ENCODE data around the gene ATP10B. TPM values are rescaled to one million over a fixed set of nuclear protein-coding genes. Genes with fewer than 3 reads are reported as not detected.

Gene ATP10B
- total and polyA plus RNA-seq, 12 donors, result 0.03 to 0.35 (median 0.13) TPM; not detected in 4

DNA sequence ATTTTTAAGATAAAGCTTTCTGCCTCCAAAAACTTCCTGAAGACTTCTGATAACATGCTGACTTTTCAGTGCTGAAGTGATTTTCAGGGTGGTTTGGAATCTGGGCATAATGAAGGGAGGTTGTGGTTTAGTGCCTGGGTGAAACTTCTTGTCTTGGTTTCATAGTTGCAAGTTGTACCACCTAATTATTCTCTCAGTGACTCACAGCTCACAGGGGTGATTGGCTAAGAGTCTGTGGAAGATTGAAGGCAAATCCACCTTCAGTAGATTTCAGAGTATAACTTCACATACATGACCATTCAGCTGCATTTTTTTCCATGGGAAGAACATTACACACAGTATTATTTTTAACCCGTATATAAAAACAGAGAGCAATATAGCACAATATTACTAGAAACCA is 230.5 kb downstream of the ATP10B start:
- DNase-seq, result no peak
- TF ChIP-seq POLR2A (IDR thresholded peaks at IDR 0.05), result no peak
- TF ChIP-seq, protein P1, sequence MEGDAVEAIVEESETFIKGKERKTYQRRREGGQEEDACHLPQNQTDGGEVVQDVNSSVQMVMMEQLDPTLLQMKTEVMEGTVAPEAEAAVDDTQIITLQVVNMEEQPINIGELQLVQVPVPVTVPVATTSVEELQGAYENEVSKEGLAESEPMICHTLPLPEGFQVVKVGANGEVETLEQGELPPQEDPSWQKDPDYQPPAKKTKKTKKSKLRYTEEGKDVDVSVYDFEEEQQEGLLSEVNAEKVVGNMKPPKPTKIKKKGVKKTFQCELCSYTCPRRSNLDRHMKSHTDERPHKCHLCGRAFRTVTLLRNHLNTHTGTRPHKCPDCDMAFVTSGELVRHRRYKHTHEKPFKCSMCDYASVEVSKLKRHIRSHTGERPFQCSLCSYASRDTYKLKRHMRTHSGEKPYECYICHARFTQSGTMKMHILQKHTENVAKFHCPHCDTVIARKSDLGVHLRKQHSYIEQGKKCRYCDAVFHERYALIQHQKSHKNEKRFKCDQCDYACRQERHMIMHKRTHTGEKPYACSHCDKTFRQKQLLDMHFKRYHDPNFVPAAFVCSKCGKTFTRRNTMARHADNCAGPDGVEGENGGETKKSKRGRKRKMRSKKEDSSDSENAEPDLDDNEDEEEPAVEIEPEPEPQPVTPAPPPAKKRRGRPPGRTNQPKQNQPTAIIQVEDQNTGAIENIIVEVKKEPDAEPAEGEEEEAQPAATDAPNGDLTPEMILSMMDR (IDR thresholded peaks at IDR 0.05), result no peak
- no peak overlapping the region for H3K4me3 ChIP-seq
- no peaks in the 10 kb centered on the region for H3K27me3 ChIP-seq
- H3K9me3 ChIP-seq (replicated peaks in 1 of 3), result no peaks in the 10 kb centered on the region
- 67 to 75% (median 68%) methylated on average over 1 of the region's 1 CpG for WGBS, 4 donors
- H3K36me3 ChIP-seq (replicated peaks in 1 of 2), result no peaks in the 10 kb centered on the region
- no peaks in the 10 kb centered on the region for H3K4me1 ChIP-seq (replicated peaks in 1 of 2)
- intact Hi-C loops (cut with DNase I), result no loop called here
- H3K27ac ChIP-seq, result no peak overlapping the region

DNA sequence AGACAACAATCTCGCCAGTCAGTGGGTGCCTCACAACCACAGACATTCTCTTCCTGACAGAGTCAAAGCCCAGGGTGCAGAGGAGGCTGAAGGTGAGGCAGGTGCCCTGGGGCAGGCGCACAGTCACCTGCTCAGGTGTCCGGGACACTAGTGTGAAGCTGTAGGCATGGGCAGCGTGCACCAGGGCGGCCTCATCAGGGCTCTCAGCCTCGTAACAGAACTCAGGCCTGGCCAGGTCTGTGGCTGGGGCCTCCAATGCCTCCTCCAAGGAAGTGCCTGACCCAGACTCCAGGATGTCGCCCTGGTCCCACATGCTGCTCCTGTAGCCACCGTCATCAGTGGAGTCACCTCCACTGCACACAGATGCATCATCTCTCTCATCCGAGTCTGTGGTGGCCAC is 231.6 kb downstream of the ATP10B start:
- WGBS, 4 donors, result 78 to 82% (median 80%) methylated on average over 3 to 9 of the region's 9 CpGs
- intact Hi-C loops (cut with DNase I), result no loop called here
- no peaks in the 10 kb centered on the region for H3K36me3 ChIP-seq (replicated peaks in 1 of 2)
- DNase-seq, result no peak
- TF ChIP-seq POLR2A (IDR thresholded peaks at IDR 0.05), result no peak
- TF ChIP-seq, protein P1 (IDR thresholded peaks at IDR 0.05), result no peak
- no peak overlapping the region for H3K27ac ChIP-seq
- H3K4me1 ChIP-seq (replicated peaks in 1 of 2), result no peaks in the 10 kb centered on the region
- H3K9me3 ChIP-seq (replicated peaks in 1 of 3), result no peaks in the 10 kb centered on the region
- H3K27me3 ChIP-seq, result no peaks in the 10 kb centered on the region
- no peak overlapping the region for H3K4me3 ChIP-seq

DNA sequence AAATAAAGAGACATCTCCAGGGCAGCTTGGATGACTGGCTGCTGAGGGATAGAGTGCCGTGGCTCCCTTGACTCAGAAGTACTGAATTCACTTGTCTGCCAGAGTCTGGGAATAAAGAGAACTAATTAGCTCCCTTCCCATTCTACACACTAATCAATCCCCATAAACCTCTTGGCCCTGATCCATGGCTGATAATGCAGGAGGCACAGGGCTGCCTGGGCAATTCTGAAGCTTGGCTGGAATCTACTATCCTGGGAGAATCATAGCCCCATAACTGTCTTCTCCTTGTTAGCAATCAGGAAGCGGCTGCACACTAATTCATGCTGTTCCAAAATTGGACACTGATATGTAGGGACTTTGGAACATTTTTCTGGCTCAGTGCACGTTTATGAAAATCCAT is 232.6 kb downstream of the ATP10B start:
- Histone ChIP-seq H3K27ac (no peak overlapping the region), H3K4me1 (replicated peaks in 1 of 2) (no peaks in the 10 kb centered on the region), H3K4me3 (no peak overlapping the region), H3K27me3 (no peaks in the 10 kb centered on the region), H3K36me3 (replicated peaks in 1 of 2) (no peaks in the 10 kb centered on the region), H3K9me3 (replicated peaks in 1 of 3) (no peaks in the 10 kb centered on the region)
- WGBS, 4 donors, result 39 to 56% (median 49%) methylated on average over 3 of the region's 3 CpGs
- DNase-seq, result no peak
- intact Hi-C loops (cut with DNase I), result no loop called here
- TF ChIP-seq POLR2A (IDR thresholded peaks at IDR 0.05), result no peak
- TF ChIP-seq, protein P1 (IDR thresholded peaks at IDR 0.05), result no peak

DNA sequence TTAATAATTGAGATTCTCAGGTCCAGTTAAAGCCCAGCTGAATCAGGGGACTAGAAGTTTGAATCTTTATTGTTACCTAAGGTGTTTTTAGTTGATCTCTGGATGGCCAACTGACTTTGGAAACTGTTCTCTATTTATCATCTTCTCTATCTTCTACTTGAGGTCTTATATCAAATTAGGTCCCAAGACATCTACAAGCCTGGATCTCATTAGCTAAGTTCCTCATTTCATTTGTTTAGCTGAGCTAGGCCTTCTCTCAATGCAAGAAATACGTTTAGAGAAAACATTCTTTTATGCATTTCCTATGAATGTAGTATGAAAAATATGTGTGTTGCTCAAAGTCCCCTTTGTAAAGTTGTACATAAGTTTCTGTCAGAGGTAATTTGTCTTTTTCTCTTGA is 233.7 kb downstream of the ATP10B start:
- intact Hi-C loops (cut with DNase I), result no loop called here
- Histone ChIP-seq H3K27ac (no peak overlapping the region), H3K36me3 (replicated peaks in 1 of 2) (no peaks in the 10 kb centered on the region), H3K4me3 (no peak overlapping the region), H3K4me1 (replicated peaks in 1 of 2) (no peaks in the 10 kb centered on the region), H3K9me3 (replicated peaks in 1 of 3) (no peaks in the 10 kb centered on the region), H3K27me3 (no peaks in the 10 kb centered on the region)
- 18 to 35% (median 33%) methylated on average over 1 of the region's 1 CpG for WGBS, 4 donors
- DNase-seq, result no peak
- no peak for TF ChIP-seq POLR2A (IDR thresholded peaks at IDR 0.05)
- TF ChIP-seq, protein P1 (IDR thresholded peaks at IDR 0.05), result no peak

All from adrenal gland (tissue), 12 donors.